ENCODE data around the gene GAREM2.

DNA sequence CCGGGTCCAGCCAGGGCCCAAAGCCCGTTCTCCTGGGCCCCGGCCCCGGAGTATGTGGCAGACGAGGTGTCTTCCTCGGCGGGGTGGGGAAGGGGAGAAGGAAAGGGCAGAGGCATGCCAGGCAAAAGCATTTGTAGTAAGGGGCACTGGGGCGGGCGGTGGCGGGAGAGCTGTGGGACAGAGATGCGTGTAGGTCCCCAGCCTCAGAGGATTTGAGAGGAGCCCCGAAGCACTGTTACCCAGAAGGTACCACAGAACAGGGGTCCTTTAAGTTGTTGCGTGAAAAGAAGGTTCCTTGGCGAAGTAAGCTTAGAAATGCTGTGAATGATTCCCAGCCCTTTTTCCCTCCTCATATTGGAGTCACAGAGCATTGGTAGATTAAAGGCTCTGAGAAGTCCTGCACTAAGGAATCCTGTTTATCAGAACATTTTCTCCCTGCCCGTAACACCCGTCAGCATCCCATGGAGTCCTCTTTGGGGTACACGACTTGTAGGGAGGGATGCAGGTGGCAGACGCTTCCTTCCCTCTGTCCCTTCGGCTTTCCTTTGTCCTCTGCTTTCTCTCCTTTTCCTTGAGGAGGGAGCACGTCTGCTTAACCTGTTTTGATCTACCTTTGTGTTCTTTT is 12.5 kb downstream of the GAREM2 start:
- TF ChIP-seq POLR2A (IDR thresholded peaks at IDR 0.05): no peak
- TF ChIP-seq, protein P1, sequence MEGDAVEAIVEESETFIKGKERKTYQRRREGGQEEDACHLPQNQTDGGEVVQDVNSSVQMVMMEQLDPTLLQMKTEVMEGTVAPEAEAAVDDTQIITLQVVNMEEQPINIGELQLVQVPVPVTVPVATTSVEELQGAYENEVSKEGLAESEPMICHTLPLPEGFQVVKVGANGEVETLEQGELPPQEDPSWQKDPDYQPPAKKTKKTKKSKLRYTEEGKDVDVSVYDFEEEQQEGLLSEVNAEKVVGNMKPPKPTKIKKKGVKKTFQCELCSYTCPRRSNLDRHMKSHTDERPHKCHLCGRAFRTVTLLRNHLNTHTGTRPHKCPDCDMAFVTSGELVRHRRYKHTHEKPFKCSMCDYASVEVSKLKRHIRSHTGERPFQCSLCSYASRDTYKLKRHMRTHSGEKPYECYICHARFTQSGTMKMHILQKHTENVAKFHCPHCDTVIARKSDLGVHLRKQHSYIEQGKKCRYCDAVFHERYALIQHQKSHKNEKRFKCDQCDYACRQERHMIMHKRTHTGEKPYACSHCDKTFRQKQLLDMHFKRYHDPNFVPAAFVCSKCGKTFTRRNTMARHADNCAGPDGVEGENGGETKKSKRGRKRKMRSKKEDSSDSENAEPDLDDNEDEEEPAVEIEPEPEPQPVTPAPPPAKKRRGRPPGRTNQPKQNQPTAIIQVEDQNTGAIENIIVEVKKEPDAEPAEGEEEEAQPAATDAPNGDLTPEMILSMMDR (IDR thresholded peaks at IDR 0.05): no peak
